Measurements from ENCODE around the gene ACSS1.

Gene ACSS1

GRCh38 chr20:25058847-25059810 is 1.2 kb upstream of the ACSS1 start:
- DNase-seq = no peak

GRCh38 chr20:25057234-25058050 is 497 bp downstream of the ACSS1 start:
- peak; percentile 19 for DNase-seq

GRCh38 chr20:25056690-25057233 is 1.2 kb downstream of the ACSS1 start:
- no peak for DNase-seq

DNA sequence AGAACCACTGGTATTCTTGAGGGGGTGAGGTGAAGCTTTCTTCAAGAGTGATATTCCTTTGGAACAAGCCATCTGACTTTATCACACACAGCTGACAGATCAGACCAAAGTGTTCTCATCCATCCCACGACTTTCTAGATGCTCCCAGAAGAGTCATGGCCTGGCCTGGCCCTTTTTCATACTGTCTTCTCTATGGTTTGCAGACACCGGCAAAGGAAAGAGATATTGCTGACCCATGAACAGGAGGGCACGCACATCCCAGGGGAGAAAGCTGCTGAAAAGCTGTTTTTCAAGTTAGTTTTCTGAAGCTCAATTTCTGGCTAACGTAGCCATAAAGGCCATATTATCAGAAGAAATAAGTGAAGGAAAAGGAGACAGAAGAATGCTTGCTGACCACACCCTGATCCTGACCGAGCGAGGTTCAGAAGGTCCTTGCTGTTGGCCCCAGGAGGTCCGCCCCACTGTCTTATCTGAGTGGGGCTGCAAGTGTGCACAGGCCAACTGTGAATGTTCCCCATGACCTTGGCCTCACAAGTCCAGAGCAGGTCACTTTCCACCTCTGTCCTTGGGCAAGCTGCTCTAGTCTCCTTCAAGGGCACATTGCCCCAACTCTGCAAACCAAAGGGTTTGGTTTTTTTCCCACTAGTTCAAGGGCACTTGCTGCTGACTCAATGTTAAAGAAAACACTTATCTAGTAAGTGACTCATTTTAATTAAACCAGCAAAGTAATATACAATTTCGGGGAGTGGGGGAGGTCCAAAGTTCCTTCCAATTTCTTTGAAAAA is 2.0 kb downstream of the ACSS1 start:
- DNase-seq = no peak

- DNase-seq = no peak
These were observed 2.8 kb downstream of the ACSS1 start for GRCh38 chr20:25054995-25055629.

- no peak for DNase-seq
These were observed 3.7 kb downstream of the ACSS1 start for GRCh38 chr20:25054096-25054820.

GRCh38 chr20:25053255-25054031 is 4.5 kb downstream of the ACSS1 start:
- DNase-seq = no peak

GRCh38 chr20:25052255-25053194 is 5.4 kb downstream of the ACSS1 start:
- no peak for DNase-seq

GRCh38 chr20:25051386-25052155 is 6.4 kb downstream of the ACSS1 start:
- no peak for DNase-seq

DNA sequence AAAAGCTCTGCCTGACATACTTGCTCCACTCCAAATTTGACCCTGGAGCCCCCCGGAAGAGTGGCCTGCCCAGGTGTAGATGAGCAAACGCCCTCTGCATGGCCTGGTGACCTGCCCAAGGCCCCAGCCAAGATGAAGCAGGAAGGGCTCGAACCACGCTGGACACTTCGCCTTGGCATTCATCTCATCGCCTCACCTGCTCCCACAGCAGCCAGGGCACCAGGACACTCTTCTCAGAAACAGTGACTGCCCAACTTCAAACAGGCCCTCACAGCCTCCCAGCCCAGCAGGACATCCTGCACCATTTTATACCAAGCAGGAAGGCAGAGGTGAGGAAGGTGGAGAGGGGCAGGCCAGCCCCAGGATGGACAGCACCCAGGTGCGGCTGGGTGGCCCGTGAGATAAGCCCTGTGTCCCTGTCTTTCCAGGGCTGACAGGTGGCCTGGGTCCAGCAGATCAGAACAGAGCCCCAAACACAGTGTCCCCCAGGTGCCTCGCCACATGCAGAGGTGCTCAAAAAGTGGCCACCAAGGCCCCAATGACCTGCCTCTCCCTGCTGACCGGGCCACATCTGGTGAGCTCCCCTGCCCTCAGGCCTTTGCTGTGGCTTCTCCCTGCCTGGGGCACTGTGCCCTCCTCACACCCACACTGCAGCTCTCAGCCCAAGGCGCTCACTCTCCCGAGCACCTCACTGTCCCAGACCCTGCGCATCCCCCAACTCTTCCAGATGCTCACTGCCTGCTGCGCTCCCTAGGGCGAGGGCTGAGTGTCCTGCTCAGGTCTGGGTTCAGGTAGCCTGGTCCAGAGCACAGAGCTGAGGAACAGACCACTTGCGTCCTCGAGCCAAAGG is 7.2 kb downstream of the ACSS1 start:
- no peak for DNase-seq

DNA sequence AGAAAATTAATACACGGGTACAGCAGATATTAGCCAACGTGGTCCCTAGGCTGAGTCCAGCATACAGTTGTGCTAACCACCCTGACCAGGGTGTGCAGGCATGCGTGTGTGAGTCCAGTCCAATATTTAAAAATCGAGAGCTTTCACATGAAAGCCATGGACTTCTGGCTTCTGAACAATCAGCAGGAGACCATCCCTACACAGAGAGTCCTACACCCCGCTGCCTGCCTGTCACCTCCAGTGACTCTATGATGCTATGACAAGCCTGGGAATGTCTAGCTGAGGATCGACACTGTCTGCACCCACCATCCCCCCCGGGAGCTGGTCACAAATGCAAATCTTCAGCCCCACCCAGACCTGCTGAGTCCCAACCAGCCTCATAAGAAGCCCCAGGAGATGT is 7.9 kb downstream of the ACSS1 start:
- DNase-seq = no peak

GRCh38 chr20:25049261-25050060 is 8.5 kb downstream of the ACSS1 start:
- DNase-seq = no peak

DNA sequence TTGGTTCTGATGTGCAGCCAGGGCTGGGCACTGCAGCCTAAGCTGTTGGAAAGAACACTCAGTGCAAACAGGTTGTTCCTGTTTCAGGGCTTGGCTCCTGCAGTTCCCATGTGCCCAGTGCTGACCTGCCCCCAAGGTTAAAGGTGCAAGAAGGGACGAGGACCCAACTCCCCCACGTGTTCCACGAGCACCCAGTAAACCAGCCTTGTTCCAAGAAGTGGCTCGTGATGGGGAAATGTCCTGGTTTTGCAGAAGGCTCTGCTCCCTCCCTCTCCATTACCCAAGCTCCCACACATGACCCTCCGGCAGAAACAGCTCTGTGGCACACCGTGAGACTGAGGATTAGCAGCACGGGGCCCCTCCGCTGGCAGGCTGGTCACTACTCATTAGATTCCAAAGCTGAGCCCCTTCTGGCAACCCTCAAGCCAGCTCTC is 9.4 kb downstream of the ACSS1 start:
- DNase-seq = no peak

- no peak for DNase-seq
These were observed 10.2 kb downstream of the ACSS1 start for GRCh38 chr20:25047766-25048165.

- no peak for DNase-seq
These were observed 10.9 kb downstream of the ACSS1 start for GRCh38 chr20:25046736-25047666.
